HG03521 (cell line): ENCODE results near the gene ABCC12.
"Not testable (repeated sequence)": the region's sequence is repeated elsewhere in the genome, so short reads cannot be mapped to it uniquely, and the experiment has no call there.

Source experiments
- ATAC-seq: cut with Tn5 transposase; IDR thresholded peaks from one replicate; pipeline ENCODE4 v1.9.1; 2021; ENCODE audit warnings: mild to moderate bottlenecking, moderate library complexity; ENCODE audit not compliant: unreplicated experiment

The ABCC12 gene

GRCh38 chr16:48155926-48156789 lies at the start of gene ABCC12:
TSS of gene ABCC12 (minus strand) at chr16:48155993. CDS start at chr16:48146424, 9,569 bp downstream.
- no peak for ATAC-seq

GRCh38 chr16:48204825-48205151 lies 49.0 kb upstream of the ABCC12 start:
- no peak for ATAC-seq

GRCh38 chr16:48203974-48204824 lies 48.4 kb upstream of the ABCC12 start:
- ATAC-seq = no peak

DNA sequence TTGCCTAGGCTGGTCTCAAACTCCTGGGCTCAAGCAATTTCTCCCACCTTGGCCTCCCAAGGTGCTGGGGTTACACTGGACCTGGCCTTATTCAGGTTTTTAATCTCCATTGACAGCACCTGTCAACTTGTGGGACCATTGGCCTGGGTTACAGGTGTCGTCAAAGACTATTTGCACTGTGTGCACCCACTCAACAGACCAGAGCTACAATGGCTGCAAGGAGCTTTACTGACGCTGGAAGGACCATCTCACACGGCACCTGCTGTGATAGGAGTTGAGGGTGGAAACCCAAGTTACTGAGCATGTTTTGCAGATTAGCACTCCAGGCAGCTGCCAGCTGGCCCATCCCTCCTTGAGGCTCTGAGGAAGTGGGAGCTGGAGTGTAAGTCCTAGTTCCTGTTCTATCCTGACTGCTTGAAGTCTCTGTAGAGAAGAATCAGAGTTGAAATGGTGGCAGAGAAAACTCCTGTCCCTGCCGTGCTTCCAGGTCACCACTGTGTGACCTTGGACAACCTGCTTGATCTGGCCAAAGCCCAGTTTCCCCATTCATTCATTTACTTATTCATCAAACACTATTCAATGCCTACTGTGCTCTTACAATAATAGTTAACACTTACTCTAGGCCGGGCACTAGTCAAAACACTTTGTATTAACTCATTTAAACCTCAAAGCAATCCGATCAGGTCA lies 45.9 kb upstream of the ABCC12 start:
- no peak for ATAC-seq

- ATAC-seq = no peak
These were observed 41.5 kb upstream of the ABCC12 start for GRCh38 chr16:48197294-48197693.

GRCh38 chr16:48194828-48195556 lies 39.2 kb upstream of the ABCC12 start:
- ATAC-seq = no peak

DNA sequence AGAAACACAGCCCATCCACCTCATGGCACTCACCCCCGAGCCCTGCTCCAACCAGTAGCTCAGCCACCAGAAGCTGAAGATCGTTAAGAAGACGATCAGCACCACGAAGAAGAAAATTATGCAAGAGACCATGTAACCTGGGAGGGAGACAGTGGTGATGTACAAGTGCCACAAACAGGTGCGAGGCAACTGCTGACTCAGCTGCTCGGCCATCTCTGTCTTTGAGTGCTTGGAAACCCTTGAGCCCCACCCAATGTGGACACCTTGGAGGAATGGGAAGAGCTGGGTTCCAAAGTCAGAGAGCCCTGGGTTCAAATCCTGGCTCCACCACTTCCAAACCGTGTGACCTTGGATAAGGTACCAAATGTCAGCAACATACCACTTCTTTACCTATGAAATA lies 38.1 kb upstream of the ABCC12 start:
- ATAC-seq = no peak

- ATAC-seq = peak; percentile 76
These were observed 32.8 kb upstream of the ABCC12 start for GRCh38 chr16:48188449-48189102.

GRCh38 chr16:48187779-48188178 lies 32.0 kb upstream of the ABCC12 start:
- no peak for ATAC-seq

- no peak for ATAC-seq
These were observed 28.9 kb upstream of the ABCC12 start for GRCh38 chr16:48184681-48185080.

- ATAC-seq = no peak
These were observed 27.3 kb upstream of the ABCC12 start for GRCh38 chr16:48182979-48183537.

DNA sequence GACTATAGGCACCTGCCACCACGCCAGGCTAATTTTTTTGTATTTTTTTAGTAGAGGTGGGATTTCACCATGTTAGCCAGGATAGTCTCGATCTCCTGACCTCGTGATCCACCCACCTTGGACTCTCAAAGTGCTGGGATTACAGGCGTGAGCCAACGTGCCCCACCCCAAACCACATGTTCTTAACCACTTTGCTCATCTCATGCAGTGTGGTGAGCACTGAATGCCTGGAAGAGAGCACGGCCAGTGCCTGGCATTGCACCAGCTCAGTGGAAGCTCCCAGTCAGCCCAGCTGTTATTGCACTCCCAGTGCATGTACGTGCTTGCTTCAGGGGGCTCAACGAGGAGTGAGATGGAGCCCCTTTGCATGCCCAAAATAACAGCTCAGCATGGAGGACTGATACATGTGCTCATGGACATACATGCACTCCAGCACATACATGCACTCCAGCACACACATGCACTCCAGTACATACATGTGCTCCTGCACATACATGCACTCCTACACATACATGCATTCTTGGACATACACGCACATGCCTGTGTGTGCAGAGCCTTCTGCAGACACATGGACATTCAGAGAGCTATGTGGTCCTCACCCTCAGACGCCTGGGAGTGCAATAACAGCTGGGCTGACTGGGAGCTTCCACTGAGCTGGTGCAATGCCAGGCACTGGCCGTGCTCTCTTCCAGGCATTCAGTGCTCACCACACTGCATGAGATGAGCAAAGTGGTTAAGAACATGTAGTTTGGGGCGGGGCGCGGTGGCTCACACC lies 26.1 kb upstream of the ABCC12 start:
- ATAC-seq = not testable (repeated sequence)

DNA sequence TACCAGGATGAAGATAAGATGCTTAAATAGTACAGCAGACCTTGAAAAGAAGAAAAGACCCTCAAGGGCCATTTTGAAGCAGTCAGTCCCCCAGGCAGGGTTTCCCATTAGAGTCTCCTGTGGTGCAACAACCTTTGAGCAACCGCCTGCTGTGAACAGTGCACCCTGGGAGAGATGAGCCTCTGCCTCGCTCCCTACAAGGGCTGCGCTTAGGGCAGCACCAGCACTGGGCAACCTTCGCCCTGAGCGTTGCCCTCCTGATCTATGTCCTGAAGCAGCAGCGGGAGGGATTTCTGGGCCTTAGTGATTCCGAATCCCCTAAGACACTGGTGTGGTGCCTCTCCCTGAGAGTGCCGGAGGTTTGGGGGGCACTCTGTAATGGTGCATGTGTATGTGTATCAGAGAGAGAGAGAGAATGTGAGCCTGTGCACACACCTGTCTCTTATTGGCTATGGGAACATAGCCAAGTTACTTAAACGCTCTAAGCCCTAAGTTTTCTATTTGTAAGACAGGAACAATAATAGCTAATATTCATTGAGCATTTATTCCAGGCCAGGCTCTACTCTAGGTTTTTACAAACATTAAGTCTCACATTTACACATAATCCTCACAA lies 25.2 kb upstream of the ABCC12 start:
- ATAC-seq = no peak

DNA sequence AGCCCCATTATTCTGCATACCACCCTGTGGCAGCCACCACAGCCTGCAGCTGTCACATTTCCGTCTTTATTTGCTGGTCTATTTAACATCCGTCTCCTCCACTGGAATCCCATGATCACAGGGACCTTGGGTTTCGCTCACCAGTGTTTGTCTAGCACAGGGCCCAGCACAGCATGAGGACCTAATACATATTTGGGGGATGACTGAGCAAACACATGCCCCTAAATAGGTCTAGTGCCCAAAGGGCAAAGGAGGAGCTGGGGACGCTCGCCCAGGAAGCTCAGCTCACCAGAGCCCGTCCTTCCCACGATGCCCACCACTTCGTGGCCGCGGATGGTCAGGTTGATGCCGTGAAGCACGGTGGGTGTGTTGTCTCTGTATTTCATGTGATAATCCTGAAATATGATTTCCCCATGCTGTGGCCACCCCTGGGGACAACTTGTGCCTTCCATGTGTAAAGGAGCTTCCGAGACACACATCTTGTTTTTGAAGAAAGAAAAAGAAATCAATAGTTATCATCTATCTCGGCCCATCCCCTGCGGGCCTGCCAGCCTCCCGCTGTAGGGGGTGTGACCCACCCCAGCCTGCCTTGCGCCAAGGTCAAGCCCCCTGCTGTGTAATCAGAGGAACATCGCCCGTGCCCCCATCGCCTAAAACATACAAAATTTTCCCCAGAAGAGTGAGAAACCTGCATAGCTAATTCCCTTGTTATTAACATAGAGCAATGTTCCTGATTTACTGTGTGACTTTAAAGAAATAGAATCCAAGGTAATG lies 21.0 kb upstream of the ABCC12 start:
- no peak for ATAC-seq

GRCh38 chr16:48173889-48174288 lies 18.1 kb upstream of the ABCC12 start:
- ATAC-seq = no peak

DNA sequence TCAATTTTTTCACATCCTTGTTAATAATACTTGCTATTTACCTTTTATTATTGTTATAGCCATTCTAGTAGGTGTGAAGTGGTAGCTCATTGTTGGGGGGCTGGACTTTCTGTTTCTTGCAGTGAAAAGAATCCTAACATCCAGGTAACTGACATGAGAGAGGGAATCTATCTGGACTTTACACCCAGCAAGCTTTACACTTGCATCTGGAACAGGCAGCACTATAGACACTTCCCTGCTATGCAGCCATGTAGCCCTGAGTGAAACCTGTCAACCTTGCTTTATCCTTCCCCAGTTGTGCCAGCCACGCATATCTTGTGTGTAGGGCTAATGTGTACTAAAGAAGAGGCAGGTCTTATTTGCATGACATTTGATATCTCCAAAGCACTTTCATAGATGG lies 16.9 kb upstream of the ABCC12 start:
- no peak for ATAC-seq

DNA sequence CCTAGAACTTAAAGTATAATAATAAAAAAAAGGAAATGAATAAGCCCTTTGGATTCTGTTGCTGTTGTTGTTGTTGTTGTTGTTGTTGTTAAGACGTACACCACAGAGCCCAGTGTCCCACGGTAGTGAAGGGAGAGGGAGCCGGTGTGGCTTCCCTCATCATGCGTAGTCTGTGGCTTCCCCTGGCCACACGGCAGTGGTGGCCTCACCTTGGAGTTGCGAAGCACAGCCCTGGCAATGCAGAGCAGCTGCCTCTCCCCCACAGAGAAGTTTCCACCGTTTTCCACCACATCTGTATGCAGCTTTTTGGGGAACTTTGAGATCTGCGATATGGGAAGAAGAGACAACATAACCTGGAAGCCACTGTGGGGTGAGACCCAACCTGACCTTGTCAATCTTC lies 14.1 kb upstream of the ABCC12 start:
- no peak for ATAC-seq

DNA sequence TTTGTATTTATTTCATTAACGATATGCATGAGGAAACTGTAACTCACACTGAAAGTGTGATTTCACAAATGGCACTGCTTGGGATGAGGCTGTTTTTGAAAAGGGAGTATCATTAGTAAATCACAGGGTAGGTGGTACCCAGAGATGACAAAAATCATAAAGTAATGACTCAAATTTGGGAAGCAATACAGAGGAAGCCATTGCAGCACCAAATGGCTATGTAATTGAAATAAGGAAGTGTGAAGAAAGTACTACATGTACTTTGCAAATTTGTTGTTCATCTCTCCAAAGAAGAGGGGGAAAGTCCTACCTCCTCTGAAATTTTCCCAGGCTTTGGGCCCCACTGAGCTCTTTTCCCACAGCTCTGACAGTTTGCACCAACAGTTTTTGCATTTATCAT lies 12.3 kb upstream of the ABCC12 start:
- ATAC-seq = no peak
